Anterior cingulate cortex (tissue), 58 donors: ENCODE results near the gene UGT2B10.
"Not testable (repeated sequence)": the region's sequence is repeated elsewhere in the genome, so short reads cannot be mapped to it uniquely, and the experiment has no call there.

Experiments used
- DNase-seq, 58 donors: peaks; one replicate each; lab custom pipeline; 2025; lab: John Stamatoyannopoulos, UW

UGT2B10 gene

DNA sequence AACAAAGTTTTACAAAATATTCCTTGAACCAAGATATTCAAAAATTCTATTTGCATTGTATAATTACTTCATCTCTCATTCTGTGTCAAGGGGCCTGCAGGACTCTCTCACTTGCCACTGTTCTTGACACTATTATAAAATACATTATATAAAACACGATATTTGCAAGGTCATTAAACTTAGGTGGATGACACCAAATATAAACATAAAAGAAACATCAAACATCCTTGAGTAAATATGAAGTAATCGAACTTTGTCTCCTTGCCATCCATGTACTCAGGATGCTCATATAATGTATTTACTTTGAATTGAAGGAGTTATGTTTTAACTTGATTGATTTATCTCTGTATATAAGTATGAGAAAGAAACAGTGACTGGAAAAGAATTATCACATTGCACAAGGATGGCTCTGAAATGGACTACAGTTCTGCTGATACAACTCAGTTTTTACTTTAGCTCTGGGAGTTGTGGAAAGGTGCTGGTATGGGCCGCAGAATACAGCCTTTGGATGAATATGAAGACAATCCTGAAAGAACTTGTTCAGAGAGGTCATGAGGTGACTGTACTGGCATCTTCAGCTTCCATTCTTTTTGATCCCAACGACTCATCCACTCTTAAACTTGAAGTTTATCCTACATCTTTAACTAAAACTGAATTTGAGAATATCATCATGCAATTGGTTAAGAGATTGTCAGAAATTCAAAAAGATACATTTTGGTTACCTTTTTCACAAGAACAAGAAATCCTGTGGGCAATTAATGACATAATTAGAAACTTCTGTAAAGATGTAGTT, at the start of gene UGT2B10:
TSS of gene UGT2B10 (plus strand) at position 378 of the 793 bp plus-strand sequence. CDS start at position 404, 26 bp downstream.
- not testable (repeated sequence) for DNase-seq

DNA sequence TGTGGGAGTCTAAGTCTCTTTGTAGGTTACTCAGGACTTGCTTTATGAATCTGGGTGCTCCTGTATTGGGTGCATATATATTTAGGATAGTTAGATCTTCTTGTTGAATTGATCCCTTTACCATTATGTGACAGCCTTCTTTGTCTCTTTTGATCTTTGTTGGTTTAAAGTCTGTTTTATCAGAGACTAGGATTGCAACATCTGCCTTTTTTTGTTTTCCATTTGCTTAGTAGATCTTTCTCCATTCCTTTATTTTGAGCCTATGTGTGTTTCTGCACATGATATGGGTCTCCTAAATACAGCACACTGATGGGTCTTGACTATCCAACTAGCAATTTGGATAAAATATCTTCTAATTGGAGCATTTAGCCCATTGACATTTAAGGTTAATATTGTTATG, 44.0 kb upstream of the UGT2B10 start:
- DNase-seq = not testable (repeated sequence)

DNA sequence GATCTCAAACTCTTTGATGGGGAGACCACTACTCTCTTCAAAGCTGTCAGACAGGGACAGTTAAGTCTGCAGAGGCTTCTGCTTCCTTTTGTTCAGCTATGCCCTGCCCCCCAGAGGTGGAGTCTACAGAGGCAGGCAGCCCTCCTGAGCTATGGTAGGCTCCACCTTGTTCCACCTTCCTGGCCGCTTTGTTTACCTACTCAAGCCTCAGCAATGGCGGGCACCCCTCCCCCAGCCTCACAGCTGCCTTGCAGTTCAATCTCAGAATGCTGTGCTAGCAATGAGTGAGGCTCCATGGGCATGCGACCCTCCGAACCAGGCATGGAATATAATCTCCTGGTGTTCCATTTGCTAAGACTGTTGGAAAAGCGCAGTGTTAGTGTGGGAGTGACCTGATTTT, 42.1 kb upstream of the UGT2B10 start:
- DNase-seq = no peak

DNA sequence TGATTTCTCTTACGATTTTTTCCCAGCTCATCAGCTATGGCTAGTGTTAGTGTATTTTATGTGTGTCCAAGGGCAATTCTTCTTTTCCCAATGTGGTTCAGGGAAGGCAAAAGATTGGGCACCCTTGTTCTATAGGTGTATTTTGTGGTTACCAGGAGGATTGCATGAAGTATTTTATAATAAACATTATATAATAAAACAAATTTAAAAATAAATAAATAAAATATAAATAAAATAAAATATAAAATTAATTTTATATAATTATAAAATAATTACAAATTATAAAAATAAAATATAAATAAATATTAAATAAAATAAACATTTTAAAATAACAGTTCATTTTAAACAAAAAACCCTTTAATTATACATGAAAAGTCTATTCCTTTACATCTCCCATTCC, 35.6 kb upstream of the UGT2B10 start:
- no peak for DNase-seq

DNA sequence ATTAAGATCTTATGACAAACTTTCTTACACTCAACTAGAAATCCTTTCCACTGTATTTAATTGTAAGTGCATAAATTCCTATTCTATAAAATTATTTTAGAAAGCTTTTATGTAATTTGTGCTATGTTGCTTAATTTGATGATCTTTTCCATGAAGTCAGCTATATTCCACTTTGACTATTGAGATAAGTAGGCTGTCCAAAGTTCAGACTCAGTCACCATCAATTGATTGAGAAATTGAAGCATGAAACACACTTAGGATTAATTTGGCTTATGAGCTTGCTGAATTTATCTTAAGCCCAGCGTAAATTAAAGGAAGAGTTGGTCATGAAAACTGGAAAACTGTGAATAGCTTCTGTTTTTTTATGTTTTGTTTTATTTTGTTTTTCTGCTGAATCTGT, 18.7 kb upstream of the UGT2B10 start:
- DNase-seq = no peak

DNA sequence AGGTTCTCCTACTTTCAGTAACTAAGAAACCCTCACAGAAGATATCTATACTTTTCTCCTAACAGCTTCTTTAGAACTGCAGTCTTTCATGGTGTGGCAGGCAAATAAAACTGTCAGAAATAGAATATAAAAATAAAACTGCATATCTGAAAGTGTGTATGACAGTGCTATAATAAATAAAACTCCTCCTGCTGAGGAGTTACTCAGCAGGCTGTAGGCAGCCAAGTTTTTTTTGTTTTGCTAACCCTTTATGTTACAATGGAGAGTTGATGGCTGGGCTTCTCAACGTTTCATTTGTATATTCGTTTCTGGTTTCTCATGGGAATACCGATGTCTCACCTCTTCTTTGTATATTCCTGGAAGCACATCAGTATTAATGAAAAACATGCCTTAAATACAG, 18.2 kb upstream of the UGT2B10 start:
- no peak for DNase-seq

DNA sequence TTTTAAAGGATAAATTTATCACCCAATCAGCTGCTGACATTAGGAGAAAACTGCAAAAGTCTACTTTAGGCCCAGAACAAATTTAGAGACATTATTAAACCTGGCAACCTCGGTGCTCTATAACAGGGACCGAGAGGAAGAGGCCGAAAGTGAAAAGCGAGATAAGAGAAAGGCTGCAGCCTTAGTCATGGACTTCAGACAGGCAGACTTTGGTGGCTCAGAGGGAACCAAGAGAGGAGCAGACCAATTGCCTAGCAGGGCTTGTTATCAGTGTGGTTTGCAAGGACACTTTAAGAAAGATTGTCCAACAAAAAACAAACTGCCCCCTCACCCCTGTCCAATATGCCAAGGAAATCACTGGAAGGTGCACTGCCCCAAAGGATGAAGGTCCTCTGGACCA, 12.8 kb upstream of the UGT2B10 start:
- no peak for DNase-seq

DNA sequence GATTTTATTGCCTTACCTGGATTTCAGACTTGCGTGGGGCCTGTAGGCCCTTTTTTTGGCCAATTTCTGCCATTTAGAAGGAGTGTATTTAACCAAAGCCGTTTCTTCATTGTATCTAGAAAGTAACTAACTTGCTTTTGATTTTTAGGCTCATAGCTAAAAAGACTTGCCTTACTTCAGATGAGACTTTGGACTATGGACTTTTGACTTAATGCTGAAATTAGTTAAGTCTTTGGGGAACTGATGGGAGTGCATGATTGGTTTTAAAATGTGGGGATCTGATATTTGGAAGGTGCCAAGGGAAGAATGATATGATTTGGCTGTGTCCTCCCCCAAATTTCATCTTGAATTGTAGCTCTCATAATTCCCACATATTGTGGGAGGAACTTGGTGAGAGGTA, 7.7 kb upstream of the UGT2B10 start:
- DNase-seq = no peak

DNA sequence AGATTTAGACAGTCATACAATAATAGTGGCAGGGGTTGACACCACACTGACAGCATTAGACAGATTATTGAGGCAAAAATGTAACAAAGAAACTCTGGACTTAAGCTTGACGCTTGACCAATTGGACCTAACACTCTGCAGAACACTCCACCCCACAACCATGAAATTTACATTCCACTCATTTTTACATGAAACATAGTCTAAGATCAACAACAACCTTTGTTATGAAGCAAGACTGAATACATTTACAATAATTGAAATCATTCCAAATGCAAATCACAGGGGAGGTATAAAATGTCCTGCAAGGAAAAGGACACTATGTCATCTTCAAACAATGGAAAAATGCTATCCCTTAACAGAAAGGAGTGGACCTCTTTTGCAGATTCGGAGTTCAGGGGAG, 4.9 kb upstream of the UGT2B10 start:
- no peak for DNase-seq

DNA sequence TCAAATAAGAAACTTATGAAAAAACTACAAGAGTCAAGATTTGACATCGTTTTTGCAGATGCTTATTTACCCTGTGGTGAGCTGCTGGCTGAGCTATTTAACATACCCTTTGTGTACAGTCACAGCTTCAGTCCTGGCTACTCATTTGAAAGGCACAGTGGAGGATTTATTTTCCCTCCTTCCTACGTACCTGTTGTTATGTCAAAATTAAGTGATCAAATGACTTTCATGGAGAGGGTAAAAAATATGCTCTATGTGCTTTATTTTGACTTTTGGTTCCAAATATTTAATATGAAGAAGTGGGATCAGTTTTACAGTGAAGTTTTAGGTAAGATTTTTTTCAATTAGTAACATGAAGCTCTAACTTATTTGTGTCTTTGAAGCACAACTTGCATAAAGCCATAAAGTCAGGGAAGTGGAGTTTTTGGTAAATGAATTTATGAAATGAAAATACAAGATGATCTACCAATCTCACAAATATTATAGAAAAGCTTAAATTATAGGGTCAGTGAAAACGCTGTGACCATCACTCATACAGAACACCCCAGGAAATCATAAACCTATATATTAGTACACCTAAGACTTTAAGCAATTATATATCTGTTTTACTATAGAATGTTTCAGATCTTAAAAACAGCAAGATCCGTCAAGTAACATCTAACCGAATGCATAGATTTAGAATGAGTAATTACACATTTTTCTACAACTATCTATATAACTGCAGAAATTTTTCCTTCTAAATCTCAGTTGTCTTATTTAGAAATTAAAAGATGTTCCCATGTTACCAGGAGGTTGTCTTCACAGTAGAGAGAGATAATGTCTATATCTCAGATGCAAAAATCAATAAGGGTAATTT, 844 bp downstream of the UGT2B10 start:
- DNase-seq = not testable (repeated sequence)

DNA sequence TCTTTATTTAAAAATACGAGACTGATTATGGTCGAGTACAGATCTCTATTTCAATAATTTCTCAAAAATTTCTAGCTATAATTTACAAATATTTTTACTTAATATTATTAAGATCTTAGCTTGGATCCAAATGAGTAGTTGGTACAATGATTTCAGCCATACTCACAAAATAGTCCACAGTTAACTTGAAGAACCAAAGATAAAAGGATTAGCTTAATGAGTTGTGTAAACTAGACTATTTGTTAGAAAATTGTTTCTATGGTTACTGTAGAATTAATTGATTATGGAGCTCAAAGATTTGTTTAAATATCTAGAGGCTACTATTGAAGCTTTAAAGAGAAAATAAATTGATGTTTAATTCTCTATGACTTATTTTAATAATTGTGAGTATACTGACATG, 1.6 kb downstream of the UGT2B10 start:
- no peak for DNase-seq

DNA sequence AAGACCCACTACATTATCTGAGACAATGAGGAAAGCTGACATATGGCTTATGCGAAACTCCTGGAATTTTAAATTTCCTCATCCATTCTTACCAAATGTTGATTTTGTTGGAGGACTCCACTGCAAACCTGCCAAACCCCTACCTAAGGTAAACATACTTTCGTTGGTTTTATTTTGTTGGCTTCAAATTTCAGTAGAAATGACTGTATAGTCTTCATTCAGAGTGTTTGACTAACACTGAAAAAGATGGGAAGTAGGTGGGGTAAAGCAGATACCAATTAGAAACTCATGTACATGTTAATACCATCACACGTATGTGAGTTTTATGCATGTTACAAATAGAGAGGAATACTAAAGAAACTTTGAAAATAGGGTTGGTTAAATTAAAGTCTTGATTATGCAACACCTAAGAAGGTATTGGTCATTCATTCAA, 2.3 kb downstream of the UGT2B10 start:
- not testable (repeated sequence) for DNase-seq

DNA sequence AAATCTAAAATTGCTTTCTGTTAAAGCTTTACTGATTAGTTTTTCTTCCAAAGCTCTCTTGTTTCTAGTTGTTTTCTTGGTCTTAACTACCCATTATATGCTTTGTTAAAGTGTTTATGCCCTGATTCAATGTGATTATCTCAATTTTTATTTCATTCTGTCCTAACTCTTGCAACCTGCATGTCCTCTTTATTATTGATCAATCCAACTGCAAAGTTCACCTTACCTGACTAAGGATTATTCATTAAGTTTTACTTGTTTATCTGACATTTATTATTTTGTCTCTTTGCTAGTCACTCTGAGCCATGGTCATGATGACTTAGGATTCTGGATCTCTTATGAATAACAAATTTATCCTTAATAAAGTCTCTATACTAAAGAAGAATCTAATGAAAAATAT, 15.8 kb downstream of the UGT2B10 start:
- no peak for DNase-seq

DNA sequence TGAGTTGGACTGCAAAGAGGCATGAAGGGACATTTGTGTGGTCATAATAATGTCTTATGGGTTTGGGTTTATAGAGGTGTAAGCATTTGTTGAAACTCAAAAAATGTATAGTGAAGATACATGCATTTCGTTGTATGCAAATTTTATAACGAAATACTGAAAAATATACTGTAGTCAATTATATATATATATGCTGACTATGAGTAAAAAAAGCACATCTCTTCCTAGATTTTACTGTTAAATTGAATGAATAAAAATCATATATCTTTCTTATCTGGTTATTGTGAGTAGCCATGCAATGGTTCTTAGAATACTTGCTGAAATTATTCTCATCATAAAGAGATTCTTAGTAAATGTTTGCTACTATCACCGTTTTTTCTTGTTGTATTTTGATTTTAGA, 34.5 kb downstream of the UGT2B10 start:
- DNase-seq = no peak

DNA sequence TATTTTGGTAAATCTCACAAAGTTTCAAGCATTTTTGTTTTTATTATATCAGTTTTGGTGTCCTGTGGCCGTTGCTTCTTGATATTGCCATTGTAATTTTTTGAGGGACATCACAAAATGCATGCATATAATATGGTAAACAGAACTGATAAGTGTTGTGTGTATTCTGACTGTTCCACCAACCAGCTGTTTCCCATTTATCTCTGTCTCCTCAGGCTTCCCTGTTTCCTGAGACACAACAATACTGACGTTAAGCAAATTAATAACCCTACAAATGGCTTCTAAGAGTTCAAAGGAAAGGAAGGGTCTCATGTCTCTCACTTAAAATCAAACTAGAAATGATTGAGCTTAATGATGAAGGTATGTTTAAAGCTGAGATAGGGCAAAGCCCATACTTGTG, 40.0 kb downstream of the UGT2B10 start:
- DNase-seq = no peak

DNA sequence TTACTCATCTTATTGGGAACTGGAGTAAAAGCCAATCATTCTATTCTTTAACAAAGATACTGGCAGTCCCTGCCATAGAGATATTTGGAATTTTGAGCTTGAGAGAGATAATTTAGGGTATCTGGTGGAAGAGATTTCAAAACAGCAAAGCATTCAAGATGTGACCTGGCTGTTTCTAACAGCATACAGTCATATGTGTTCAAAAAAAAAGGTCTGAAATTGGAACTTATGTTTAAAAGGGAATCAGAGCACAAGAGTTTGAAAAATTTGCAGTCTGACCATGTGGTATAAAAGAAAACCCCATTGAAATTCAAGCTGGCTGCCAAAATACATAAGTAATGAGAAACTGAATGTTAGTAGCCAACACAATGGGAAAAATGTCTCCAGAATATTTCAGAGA, 42.2 kb downstream of the UGT2B10 start:
- no peak for DNase-seq

DNA sequence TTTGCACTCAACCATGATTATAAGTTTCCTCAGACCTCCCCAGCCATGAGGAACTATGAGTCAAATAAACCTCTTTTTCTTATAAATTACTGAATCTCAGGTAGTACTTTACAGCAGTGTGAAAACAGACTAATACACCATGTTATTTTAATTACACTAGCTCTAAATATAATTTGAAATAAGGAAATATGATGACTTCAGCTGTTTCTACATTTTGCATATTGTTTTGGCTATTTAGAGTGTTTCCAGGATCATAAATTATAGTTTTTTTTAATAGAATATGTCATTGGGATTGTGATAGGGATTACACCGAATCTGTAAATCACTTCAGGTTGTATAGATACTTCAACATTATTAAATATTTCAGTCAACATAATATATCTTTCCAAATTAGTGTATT, 43.9 kb downstream of the UGT2B10 start:
- no peak for DNase-seq

DNA sequence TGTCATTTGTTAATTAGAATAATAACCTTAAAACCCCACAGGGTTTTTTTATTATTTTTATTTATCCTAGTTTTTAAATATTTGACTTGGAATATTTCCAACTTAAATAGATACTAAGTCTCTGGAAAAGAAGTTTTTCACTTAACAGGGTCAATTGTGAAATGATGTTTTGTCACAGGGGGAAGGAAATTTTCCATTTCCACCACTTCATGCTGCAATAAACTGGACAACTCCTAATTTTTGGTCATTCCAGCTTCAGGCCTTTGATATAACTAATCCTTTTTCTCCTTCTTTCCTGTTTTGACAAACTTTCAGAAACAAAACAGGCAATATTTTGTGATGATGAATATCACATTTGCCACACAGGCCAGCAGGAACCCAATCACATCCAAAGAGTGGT, 45.3 kb downstream of the UGT2B10 start:
- no peak for DNase-seq

DNA sequence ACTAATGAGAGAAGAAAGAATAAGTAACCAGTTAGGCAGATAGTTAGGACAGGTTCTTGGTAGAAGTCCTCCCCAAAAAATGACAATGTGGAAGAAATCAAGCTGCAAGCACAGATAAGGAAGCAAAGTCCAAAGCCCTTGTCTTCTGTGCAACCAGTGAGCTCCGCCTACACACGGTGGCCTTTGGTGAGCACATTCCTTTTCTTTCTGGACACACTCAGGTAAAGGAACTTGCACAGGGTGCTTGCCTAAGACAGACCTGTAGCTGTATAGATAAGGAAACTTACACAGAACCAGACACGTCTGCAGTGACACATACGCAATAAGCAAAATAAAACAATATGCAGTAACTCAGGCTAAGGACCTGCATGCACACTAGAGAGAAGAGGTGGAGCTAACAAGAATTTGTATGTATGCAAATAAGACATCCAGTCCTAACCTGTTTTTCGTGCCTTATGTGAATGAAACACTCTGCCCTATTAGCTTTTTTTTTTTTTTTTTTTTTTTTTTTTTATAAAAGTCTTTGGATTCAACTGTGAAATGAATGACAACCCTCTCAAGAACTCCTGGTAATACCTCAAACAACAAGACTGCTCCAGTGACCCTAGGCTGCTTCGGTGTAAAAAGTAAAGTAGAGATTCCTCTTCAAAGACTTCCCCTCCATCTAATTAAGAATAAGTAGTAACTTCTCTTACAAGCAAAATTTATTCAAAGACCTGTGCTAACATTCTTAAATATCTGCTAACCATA, 48.8 kb downstream of the UGT2B10 start:
- no peak for DNase-seq

DNA sequence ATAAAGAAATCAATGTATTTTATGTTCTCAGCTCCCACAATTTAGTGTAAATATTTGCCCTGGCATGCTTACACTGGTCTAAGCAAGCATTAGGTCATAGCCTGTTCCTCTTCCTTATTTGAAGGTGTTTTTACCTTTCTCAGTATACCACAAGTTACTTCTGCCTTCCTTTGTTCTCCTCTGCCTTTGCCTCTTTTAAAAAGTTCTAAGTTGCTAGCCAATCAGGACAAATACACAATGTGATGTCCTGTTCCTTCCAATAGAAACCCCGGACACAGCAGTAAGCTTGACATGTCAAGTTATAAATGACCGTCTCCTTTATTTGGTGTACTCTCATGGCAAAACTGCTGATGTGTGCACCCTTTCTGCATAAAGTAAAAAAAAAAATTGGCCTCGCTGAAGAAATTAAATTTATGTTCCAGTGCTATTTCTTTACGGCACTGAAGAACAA, 49.4 kb downstream of the UGT2B10 start:
- no peak for DNase-seq

DNA sequence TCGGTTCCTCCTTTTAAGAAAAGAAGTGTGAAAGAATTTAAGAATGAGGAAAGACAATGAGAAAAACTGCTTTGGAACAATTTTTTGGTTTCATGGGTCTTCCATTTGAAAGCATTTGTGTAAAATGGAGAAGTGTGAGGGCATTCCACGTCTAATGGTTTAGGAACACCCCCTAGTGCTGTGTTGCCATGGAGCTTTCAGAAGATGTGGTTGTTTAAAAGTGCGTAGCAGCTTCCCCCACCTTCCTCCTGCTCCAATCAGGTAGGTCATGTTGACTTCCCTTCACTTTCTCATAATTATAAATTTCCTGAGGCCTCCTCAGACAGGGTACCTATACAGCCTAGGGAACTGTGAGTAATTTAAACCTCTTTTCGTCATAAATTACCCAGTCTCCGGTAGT, 50.0 kb downstream of the UGT2B10 start:
- DNase-seq = no peak
